CD4-positive, alpha-beta T cell treated with Interferon alpha-2 for 1 hour (primary cell): ENCODE results near the gene TBC1D10A.

Experiments
- DNase-seq, 2 donors: peaks; one replicate each; pipeline ENCODE4 v3.0.0-alpha.2; 2020 to 2022

TBC1D10A gene

GRCh38 chr22:30245181-30245984 is 81.4 kb downstream of the TBC1D10A start:
- DNase-seq, result no peak

- DNase-seq, result no peak
These were observed 82.1 kb downstream of the TBC1D10A start for GRCh38 chr22:30244641-30245040.

- DNase-seq, result no peak
These were observed 82.7 kb downstream of the TBC1D10A start for GRCh38 chr22:30244066-30244465.

GRCh38 chr22:30243661-30244060 is 83.1 kb downstream of the TBC1D10A start:
- no peak for DNase-seq
